ENCODE results near the gene TSPAN16.
"Not testable (repeated sequence)": the region's sequence is repeated elsewhere in the genome, so short reads cannot be mapped to it uniquely, and the experiment has no call there.

The TSPAN16 gene

GRCh38 chr19:11331502-11331901, 35.5 kb downstream of the TSPAN16 start:
- Histone ChIP-seq H3K36me3 (ENCODE audit: insufficient read depth, low read length) (no peaks in the 10 kb centered on the region), H3K9ac (ENCODE audit: low read depth, low read length, poor library complexity, severe bottlenecking) (no peak overlapping the region), H3K27me3 (ENCODE audit: insufficient read depth, low read length, poor library complexity, severe bottlenecking) (no peaks in the 10 kb centered on the region), H3K9me2 (replicated peaks; ENCODE audit: low read depth, low read length) (no peaks in the 10 kb centered on the region), H2AFZ (ENCODE audit: low read length) (no peak overlapping the region), H3K9me3 (ENCODE audit: insufficient read depth, low read depth, low read length) (no peaks in the 10 kb centered on the region), H3F3A (ENCODE audit: low read depth) (no peaks in the 10 kb centered on the region), H3K79me2 (ENCODE audit: insufficient read depth, low read length) (0 out of 2 replicates have a peak, but pooled peaks cover 4% of the 10 kb centered on the region), H3K4me1 (ENCODE audit: insufficient read depth, low read length, poor library complexity, severe bottlenecking) (peaks cover 3% of the 10 kb centered on the region), H3K4me2 (ENCODE audit: low read depth, low read length, poor library complexity, severe bottlenecking) (no peak overlapping the region), H3K4me3 (ENCODE audit: low read length, poor library complexity, severe bottlenecking) (no peak overlapping the region), H4K20me1 (ENCODE audit: insufficient read depth, low read length, poor library complexity, severe bottlenecking) (no peaks in the 10 kb centered on the region)
- TF ChIP-seq CTCF (conservative IDR thresholded peaks at IDR 0.05; ENCODE audit: low read length), result no peak
- TF ChIP-seq EZH2phosphoT487 (IDR thresholded peaks at IDR 0.05; ENCODE audit: borderline replicate concordance), result no peak

GRCh38 chr19:11332822-11333221, 36.9 kb downstream of the TSPAN16 start:
- no peaks in the 10 kb centered on the region for H3F3A ChIP-seq (ENCODE audit: low read depth)
- H3K4me2 ChIP-seq (ENCODE audit: low read depth, low read length, poor library complexity, severe bottlenecking), result no peak overlapping the region
- no peaks in the 10 kb centered on the region for H3K36me3 ChIP-seq (ENCODE audit: insufficient read depth, low read length)
- no peaks in the 10 kb centered on the region for H3K27me3 ChIP-seq (ENCODE audit: insufficient read depth, low read length, poor library complexity, severe bottlenecking)
- no peaks in the 10 kb centered on the region for H3K9me3 ChIP-seq (ENCODE audit: insufficient read depth, low read depth, low read length)
- H3K9me2 ChIP-seq (replicated peaks; ENCODE audit: low read depth, low read length), result no peaks in the 10 kb centered on the region
- 0 out of 2 replicates have a peak, but pooled peaks cover 4% of the 10 kb centered on the region for H3K79me2 ChIP-seq (ENCODE audit: insufficient read depth, low read length)
- H3K9ac ChIP-seq (ENCODE audit: low read depth, low read length, poor library complexity, severe bottlenecking), result no peak overlapping the region
- H3K4me1 ChIP-seq (ENCODE audit: insufficient read depth, low read length, poor library complexity, severe bottlenecking), result peaks cover 9% of the 10 kb centered on the region
- TF ChIP-seq EZH2phosphoT487 (IDR thresholded peaks at IDR 0.05; ENCODE audit: borderline replicate concordance), result no peak
- no peak for TF ChIP-seq CTCF (conservative IDR thresholded peaks at IDR 0.05; ENCODE audit: low read length)
- no peak overlapping the region for H2AFZ ChIP-seq (ENCODE audit: low read length)
- no peaks in the 10 kb centered on the region for H4K20me1 ChIP-seq (ENCODE audit: insufficient read depth, low read length, poor library complexity, severe bottlenecking)
- no peak overlapping the region for H3K4me3 ChIP-seq (ENCODE audit: low read length, poor library complexity, severe bottlenecking)

GRCh38 chr19:11333838-11334237, 37.9 kb downstream of the TSPAN16 start:
- not testable (repeated sequence) for H3F3A ChIP-seq (ENCODE audit: low read depth); H4K20me1 ChIP-seq (ENCODE audit: insufficient read depth, low read length, poor library complexity, severe bottlenecking); H3K9me3 ChIP-seq (ENCODE audit: insufficient read depth, low read depth, low read length); H3K9me2 ChIP-seq (replicated peaks; ENCODE audit: low read depth, low read length); H3K9ac ChIP-seq (ENCODE audit: low read depth, low read length, poor library complexity, severe bottlenecking); H3K27me3 ChIP-seq (ENCODE audit: insufficient read depth, low read length, poor library complexity, severe bottlenecking); H3K4me3 ChIP-seq (ENCODE audit: low read length, poor library complexity, severe bottlenecking); H3K4me2 ChIP-seq (ENCODE audit: low read depth, low read length, poor library complexity, severe bottlenecking); H2AFZ ChIP-seq (ENCODE audit: low read length); H3K36me3 ChIP-seq (ENCODE audit: insufficient read depth, low read length)
- H3K79me2 ChIP-seq (ENCODE audit: insufficient read depth, low read length), result peaks cover 10% of the 10 kb centered on the region; the same call in 1 of the 2 replicates
- peaks cover 19% of the 10 kb centered on the region for H3K4me1 ChIP-seq (ENCODE audit: insufficient read depth, low read length, poor library complexity, severe bottlenecking)

GRCh38 chr19:11335449-11336146, 39.6 kb downstream of the TSPAN16 start:
- Histone ChIP-seq H3K9me3 (ENCODE audit: insufficient read depth, low read depth, low read length) (no peaks in the 10 kb centered on the region), H3K4me1 (ENCODE audit: insufficient read depth, low read length, poor library complexity, severe bottlenecking) (peaks cover 27% of the 10 kb centered on the region), H3K9ac (ENCODE audit: low read depth, low read length, poor library complexity, severe bottlenecking) (no peak overlapping the region), H2AFZ (ENCODE audit: low read length) (no peak overlapping the region), H3K27me3 (ENCODE audit: insufficient read depth, low read length, poor library complexity, severe bottlenecking) (no peaks in the 10 kb centered on the region), H3K9me2 (replicated peaks; ENCODE audit: low read depth, low read length) (no peaks in the 10 kb centered on the region), H4K20me1 (ENCODE audit: insufficient read depth, low read length, poor library complexity, severe bottlenecking) (no peaks in the 10 kb centered on the region), H3K36me3 (ENCODE audit: insufficient read depth, low read length) (no peaks in the 10 kb centered on the region), H3F3A (ENCODE audit: low read depth) (no peaks in the 10 kb centered on the region), H3K4me3 (ENCODE audit: low read length, poor library complexity, severe bottlenecking) (no peak overlapping the region), H3K79me2 (ENCODE audit: insufficient read depth, low read length) (peaks cover 11% of the 10 kb centered on the region; the same call in 1 of the 2 replicates), H3K4me2 (ENCODE audit: low read depth, low read length, poor library complexity, severe bottlenecking) (no peak overlapping the region)
- TF ChIP-seq CTCF (conservative IDR thresholded peaks at IDR 0.05; ENCODE audit: low read length) (no peak), EZH2phosphoT487 (IDR thresholded peaks at IDR 0.05; ENCODE audit: borderline replicate concordance) (no peak)

Data from Loucy (cell line).